C4-2B (cell line): ENCODE results near the gene SERINC5.

Source experiments
- CTCF ChIP-seq: fragments of 450-650 bp; conservative IDR thresholded peaks from 2 replicates; pipeline ENCODE4 v1.5.1; 2017; ENCODE audit warnings: mild to moderate bottlenecking
- ZFX ChIP-seq: fragments of 450-650 bp; IDR thresholded peaks from 2 replicates; pipeline ENCODE4 v1.6.1; 2017

GRCh38 chr5:80225189-80225933, 30.5 kb downstream of the SERINC5 start:
- TF ChIP-seq CTCF (no peak), ZFX (no peak)
